Peyer's patch (tissue), 4 donors: ENCODE data around the gene NT5DC3. TPM values are rescaled to one million over a fixed set of nuclear protein-coding genes. Genes with fewer than 3 reads are reported as not detected.
A peak's percentile ranks its signal among the peaks of the same experiment; 100 is the strongest.

ENCODE experiments used
- DNase-seq, 3 donors: peaks; one replicate each; pipeline ENCODE4 v3.0.0-alpha.2; 2017 to 2019
- H3K27ac ChIP-seq, 4 donors: fragments of 200-600 bp; sonication (generic); one replicate each; pipeline ENCODE4 v1.5.1; 2016 to 2019
- H3K27me3 ChIP-seq, 2 donors: fragments of 200-600 bp; sonication (generic); one replicate each; pipeline ENCODE4 v1.5.1; 2019
- H3K36me3 ChIP-seq, 3 donors: fragments of 200-600 bp; sonication (generic); one replicate each; pipeline ENCODE4 v1.5.1; 2016 to 2019
- H3K4me1 ChIP-seq, 4 donors: fragments of 200-600 bp; sonication (generic); one replicate each; pipeline ENCODE4 v1.5.1; 2016 to 2019
- H3K4me3 ChIP-seq, 4 donors: fragments of 200-600 bp; sonication (generic); 1 replicate in 3 of 4; 2 replicates in 1 of 4; pipeline ENCODE4 v1.5.1; 2016 to 2019; ENCODE audit warnings: mild to moderate bottlenecking in 1 of 4
- H3K9me3 ChIP-seq, 4 donors: fragments of 200-600 bp; sonication (generic); one replicate each; pipeline ENCODE4 v1.5.1; 2016 to 2019; ENCODE audit warnings: mild to moderate bottlenecking in 1 of 4
- CTCF ChIP-seq, 6 experiments: fragments of 450-650 bp in 4 of 6; fragments of 200-600 bp in 2 of 6; sonication (generic) in 1 of 6; IDR thresholded peaks; one replicate each; pipeline ENCODE4 v1.5.1; 2017 to 2019; ENCODE audit warnings: antibody characterized with exemption in 6 of 6, mild to moderate bottlenecking in 3 of 6, moderate library complexity in 1 of 6
- POLR2A ChIP-seq, 2 donors: fragments of 450-650 bp; IDR thresholded peaks; one replicate each; pipeline ENCODE4 v1.5.1; 2017; ENCODE audit warnings: antibody characterized with exemption in 2 of 2, mild to moderate bottlenecking in 2 of 2, moderate library complexity in 2 of 2
- total RNA-seq, 4 donors: library from RNA; depleted of rRNA; stranded (reverse); fragments of >200 nt; gene quantifications; one replicate each; pipeline ENCODE4 v1.1.0, GENCODE V29; 2016

Gene NT5DC3
- total RNA-seq, 4 donors from 2014 or later = 3.9 to 10.2 (median 7.4) TPM

- no peak for DNase-seq
- no peaks in the 10 kb centered on the region for H3K27me3 ChIP-seq
- no peaks in the 10 kb centered on the region for H3K9me3 ChIP-seq
- H3K4me1 ChIP-seq = no peaks in the 10 kb centered on the region
- no peak overlapping the region for H3K27ac ChIP-seq
- TF ChIP-seq CTCF (IDR thresholded peaks at IDR 0.05) (no peak), POLR2A (IDR thresholded peaks at IDR 0.05) (no peak)
- no peak overlapping the region for H3K4me3 ChIP-seq
- peaks cover 0 to 10% (median 0%) of the 10 kb centered on the region in 3 donors for H3K36me3 ChIP-seq
Measured at GRCh38 chr12:103809154-103809553, 31.9 kb downstream of the NT5DC3 start.

- Histone ChIP-seq H3K4me1 (no peaks in the 10 kb centered on the region), H3K27ac (no peak overlapping the region), H3K4me3 (no peak overlapping the region), H3K9me3 (no peaks in the 10 kb centered on the region), H3K36me3 (peaks cover 0 to 10% (median 0%) of the 10 kb centered on the region in 3 donors), H3K27me3 (no peaks in the 10 kb centered on the region)
- no peak for DNase-seq
- TF ChIP-seq POLR2A (IDR thresholded peaks at IDR 0.05) (no peak), CTCF (IDR thresholded peaks at IDR 0.05) (no peak)
Measured at GRCh38 chr12:103808239-103808880, 32.7 kb downstream of the NT5DC3 start.

- TF ChIP-seq CTCF (IDR thresholded peaks at IDR 0.05) = no peak
- TF ChIP-seq POLR2A (IDR thresholded peaks at IDR 0.05) = no peak
- Histone ChIP-seq H3K9me3 (no peaks in the 10 kb centered on the region), H3K4me3 (no peak overlapping the region), H3K27ac (no peak overlapping the region), H3K27me3 (no peaks in the 10 kb centered on the region), H3K4me1 (no peaks in the 10 kb centered on the region), H3K36me3 (peaks cover 0 to 5% (median 0%) of the 10 kb centered on the region in 3 donors)
- no peak for DNase-seq
Measured at GRCh38 chr12:103807561-103808238, 33.3 kb downstream of the NT5DC3 start.

- Histone ChIP-seq H3K27me3 (no peaks in the 10 kb centered on the region), H3K36me3 (peaks cover 0 to 5% (median 0%) of the 10 kb centered on the region in 3 donors), H3K9me3 (no peaks in the 10 kb centered on the region), H3K27ac (no peak overlapping the region), H3K4me3 (no peak overlapping the region), H3K4me1 (no peaks in the 10 kb centered on the region)
- no peak for DNase-seq
- TF ChIP-seq POLR2A (IDR thresholded peaks at IDR 0.05) = no peak
- no peak for TF ChIP-seq CTCF (IDR thresholded peaks at IDR 0.05)
Measured at GRCh38 chr12:103806803-103807202, 34.2 kb downstream of the NT5DC3 start.

- Histone ChIP-seq H3K4me1 (peaks cover 0 to 3% (median 0%) of the 10 kb centered on the region in 4 donors), H3K27me3 (no peaks in the 10 kb centered on the region), H3K4me3 (no peak overlapping the region), H3K9me3 (no peaks in the 10 kb centered on the region), H3K27ac (peak overlapping the region in 1 of 4 donors; percentile 22), H3K36me3 (peaks cover 0 to 5% (median 0%) of the 10 kb centered on the region in 3 donors)
- no peak for TF ChIP-seq CTCF (IDR thresholded peaks at IDR 0.05)
- TF ChIP-seq POLR2A (IDR thresholded peaks at IDR 0.05) = no peak
- no peak for DNase-seq
Measured at GRCh38 chr12:103805655-103806360, 35.2 kb downstream of the NT5DC3 start.
